PC-3 (cell line): ENCODE data around the gene SH3BP4. TPM values are rescaled to one million over a fixed set of nuclear protein-coding genes. Genes with fewer than 3 reads are reported as not detected.

Experiments
- ATAC-seq: fragments of 200-7000 bp; cut with Tn5 transposase; 2 replicates; pipeline ENCODE4 v1.9.1; 2020; ENCODE audit warnings: mild to moderate bottlenecking, moderate library complexity
- BruUV-seq: library from RNA; stranded (reverse); fragments of 400-500 nt; replicated peaks from 2 replicates; lab custom pipeline; 2021; lab: Mats Ljungman, UMichigan
- CTCF ChIA-PET: fragments of 300-600 bp; sonication (Branson Sonifier 250); formaldehyde crosslinking; loops from one replicate; lab custom pipeline; 2022; ENCODE audit warnings: antibody characterized with exemption; lab: Charles Lee
- POLR2A ChIA-PET: fragments of 300-600 bp; sonication (Branson Sonifier 250); formaldehyde crosslinking; loops from one replicate; lab custom pipeline; 2022; ENCODE audit warnings: antibody characterized with exemption; ENCODE audit not compliant: unreplicated experiment; lab: Charles Lee
- DNase-seq: peaks from one replicate; pipeline ENCODE4 v3.0.0-alpha.2; 2015
- H2AFZ ChIP-seq: fragments of 300-600 bp; sonication (generic); 2 replicates; pipeline ENCODE4 v1.6.0; 2016; ENCODE audit warnings: antibody characterized with exemption, low read length
- H3F3A ChIP-seq: fragments of 300-600 bp; sonication (generic); one replicate; pipeline ENCODE4 v1.6.0; 2017; ENCODE audit warnings: antibody characterized with exemption, low read length, control low read depth, mild to moderate bottlenecking; ENCODE audit not compliant: unreplicated experiment
- H3K27ac ChIP-seq: fragments of 300-600 bp; sonication (generic); 2 replicates; pipeline ENCODE4 v1.5.1; 2016; ENCODE audit warnings: mild to moderate bottlenecking, low read length
- H3K27me3 ChIP-seq: fragments of 300-600 bp; sonication (generic); 2 replicates; pipeline ENCODE4 v1.6.1; 2016; ENCODE audit warnings: low read length, mixed read lengths
- H3K36me3 ChIP-seq: fragments of 300-600 bp; sonication (generic); 2 replicates; pipeline ENCODE4 v1.6.1; 2016; ENCODE audit warnings: low read depth, mixed run types, low read length, mixed read lengths
- H3K4me1 ChIP-seq: fragments of 300-600 bp; sonication (generic); 2 replicates; pipeline ENCODE4 v1.5.1; 2016; ENCODE audit warnings: low read length; ENCODE audit not compliant: insufficient read depth
- H3K4me2 ChIP-seq: fragments of 300-600 bp; sonication (generic); 2 replicates; pipeline ENCODE4 v1.6.0; 2016; ENCODE audit warnings: low read length
- H3K4me3 ChIP-seq: fragments of 300-600 bp; sonication (generic); 2 replicates; pipeline ENCODE4 v1.5.1; 2016; ENCODE audit warnings: mild to moderate bottlenecking, low read length, mixed read lengths
- H3K79me2 ChIP-seq: fragments of 300-600 bp; sonication (generic); 2 replicates; pipeline ENCODE4 v1.6.1; 2017; ENCODE audit warnings: low read length, mixed read lengths
- H3K9ac ChIP-seq: fragments of 300-600 bp; sonication (generic); 2 replicates; pipeline ENCODE4 v1.6.0; 2016; ENCODE audit warnings: mild to moderate bottlenecking, low read length
- H3K9me2 ChIP-seq: fragments of 300-600 bp; sonication (generic); replicated peaks from 2 replicates; pipeline ENCODE4 v1.6.1; 2016; ENCODE audit warnings: mixed run types, low read length, mixed read lengths
- H3K9me3 ChIP-seq: fragments of 300-600 bp; sonication (generic); 2 replicates; pipeline ENCODE4 v1.6.1; 2016; ENCODE audit warnings: low read length, mixed read lengths
- H4K20me1 ChIP-seq: fragments of 300-600 bp; sonication (generic); 2 replicates; pipeline ENCODE4 v1.6.1; 2016; ENCODE audit warnings: low read length, mixed read lengths
- EZH2 ChIP-seq: fragments of 300-600 bp; sonication (generic); IDR thresholded peaks from one replicate; pipeline ENCODE4 v1.6.1; 2017; ENCODE audit warnings: antibody characterized with exemption, mild to moderate bottlenecking, low read length; ENCODE audit not compliant: unreplicated experiment
- EZH2phosphoT487 ChIP-seq: fragments of 300-600 bp; sonication (generic); IDR thresholded peaks from 2 replicates; pipeline ENCODE4 v1.6.1; 2018; ENCODE audit warnings: mild to moderate bottlenecking, antibody characterized with exemption, low read length, borderline replicate concordance
- intact Hi-C: fragments of 100-400 bp; cut with micrococcal nuclease; formaldehyde crosslinking; loops from 2 replicates; pipeline ENCODE4 v1.9.0; 2023
- total RNA-seq: library from RNA; depleted of rRNA; stranded (reverse); fragments of >200 nt; gene quantifications from 2 replicates; pipeline ENCODE4 v1.2.3, GENCODE V29; 2014
- TF ChIP-seq, protein P1 (sequence below): fragments of 300-600 bp; sonication (generic); conservative IDR thresholded peaks from 2 replicates; pipeline ENCODE4 v1.5.1; 2017; ENCODE audit warnings: antibody characterized with exemption, low read depth, mild to moderate bottlenecking, low read length

Gene SH3BP4
- total RNA-seq, 1 experiment from 2014 or later = 35.2 TPM

DNA sequence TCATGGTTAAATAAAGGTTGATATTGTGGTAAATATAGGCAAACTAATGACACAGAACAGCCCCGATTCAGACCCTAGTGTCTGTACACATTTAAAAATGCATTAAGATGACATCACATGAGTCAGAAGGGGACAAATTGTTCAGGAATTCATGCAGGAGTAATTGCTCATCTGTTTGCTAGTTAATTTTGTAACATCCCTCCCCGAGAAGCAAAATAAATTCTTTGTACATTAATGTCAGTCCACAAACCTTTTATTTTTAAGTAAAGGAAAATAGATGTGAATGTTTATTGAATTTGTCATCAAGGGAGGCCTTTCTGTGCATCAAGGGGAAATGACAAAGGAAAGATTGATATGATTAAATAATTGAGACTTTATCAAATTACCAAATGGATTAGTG lies 69.9 kb downstream of the SH3BP4 start:
- POLR2A ChIA-PET = no interaction called here
- H3K4me1 ChIP-seq = peaks cover 63% of the 10 kb centered on the region

DNA sequence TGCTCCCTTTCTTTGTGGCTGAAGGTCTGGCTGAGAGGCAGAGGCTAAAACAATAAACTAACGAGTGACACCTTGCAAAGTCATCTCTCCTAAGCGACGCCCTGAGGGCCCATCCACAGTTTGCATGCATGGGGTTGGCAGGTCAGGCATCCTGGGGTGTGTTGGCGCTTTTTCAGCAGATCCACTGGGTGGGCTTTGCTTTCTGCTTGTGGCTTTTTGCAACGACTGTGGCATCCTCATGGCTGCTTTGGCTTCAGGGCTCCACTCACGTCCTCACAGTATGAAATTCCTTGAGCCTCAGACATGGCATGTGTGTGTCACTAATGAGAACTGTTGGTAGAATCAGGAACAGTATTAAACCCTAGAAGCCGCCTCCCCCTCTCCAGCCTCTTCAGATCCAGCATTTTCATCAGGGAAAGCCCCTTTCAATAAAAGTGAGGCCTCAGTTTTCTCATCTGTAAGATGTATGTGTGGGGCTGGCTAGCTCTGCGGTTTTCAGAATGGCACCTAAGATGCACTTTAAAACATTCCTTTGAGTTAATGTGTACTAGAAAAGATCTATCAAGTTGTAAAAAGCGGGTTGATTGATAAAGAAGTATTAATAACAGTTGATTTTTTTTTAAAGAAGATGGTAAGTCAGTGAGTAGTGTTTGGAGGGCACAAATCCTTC lies 72.5 kb downstream of the SH3BP4 start:
- Histone ChIP-seq H3F3A (peaks cover 16% of the 10 kb centered on the region), H3K9me3 (no peaks in the 10 kb centered on the region), H2AFZ (no peak overlapping the region), H3K9me2 (no peaks in the 10 kb centered on the region), H3K4me1 (peaks cover 83% of the 10 kb centered on the region), H3K27ac (peak overlapping the region; percentile 98), H3K9ac (no peak overlapping the region), H3K27me3 (no peaks in the 10 kb centered on the region), H3K4me2 (0 out of 2 replicates have a peak overlapping the region, but pooled peaks have one; percentile 13), H3K79me2 (peaks cover 61% of the 10 kb centered on the region), H3K36me3 (no peaks in the 10 kb centered on the region), H4K20me1 (no peaks in the 10 kb centered on the region), H3K4me3 (no peak overlapping the region)
- BruUV-seq = no TSS peak
- intact Hi-C loops = loop anchor here (10.0 kb wide), 1 partner anchor 1610 kb away; no protein-coding TSS in a partner anchor
- ATAC-seq = no peak
- CTCF ChIA-PET = no interaction called here
- peak; percentile 27 for DNase-seq
- POLR2A ChIA-PET = no interaction called here
- TF ChIP-seq EZH2 (no peak), EZH2phosphoT487 (no peak)
- TF ChIP-seq, protein P1, sequence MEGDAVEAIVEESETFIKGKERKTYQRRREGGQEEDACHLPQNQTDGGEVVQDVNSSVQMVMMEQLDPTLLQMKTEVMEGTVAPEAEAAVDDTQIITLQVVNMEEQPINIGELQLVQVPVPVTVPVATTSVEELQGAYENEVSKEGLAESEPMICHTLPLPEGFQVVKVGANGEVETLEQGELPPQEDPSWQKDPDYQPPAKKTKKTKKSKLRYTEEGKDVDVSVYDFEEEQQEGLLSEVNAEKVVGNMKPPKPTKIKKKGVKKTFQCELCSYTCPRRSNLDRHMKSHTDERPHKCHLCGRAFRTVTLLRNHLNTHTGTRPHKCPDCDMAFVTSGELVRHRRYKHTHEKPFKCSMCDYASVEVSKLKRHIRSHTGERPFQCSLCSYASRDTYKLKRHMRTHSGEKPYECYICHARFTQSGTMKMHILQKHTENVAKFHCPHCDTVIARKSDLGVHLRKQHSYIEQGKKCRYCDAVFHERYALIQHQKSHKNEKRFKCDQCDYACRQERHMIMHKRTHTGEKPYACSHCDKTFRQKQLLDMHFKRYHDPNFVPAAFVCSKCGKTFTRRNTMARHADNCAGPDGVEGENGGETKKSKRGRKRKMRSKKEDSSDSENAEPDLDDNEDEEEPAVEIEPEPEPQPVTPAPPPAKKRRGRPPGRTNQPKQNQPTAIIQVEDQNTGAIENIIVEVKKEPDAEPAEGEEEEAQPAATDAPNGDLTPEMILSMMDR = no peak

More for the DNA sequence above, 69.9 kb downstream of the SH3BP4 start:
- no peaks in the 10 kb centered on the region for H3K9me3 ChIP-seq
- H3K36me3 ChIP-seq = no peaks in the 10 kb centered on the region
- intact Hi-C loops = loop anchor here (1.0 to 10.0 kb wide), 2 partner anchors 68 to 1607 kb away; no protein-coding TSS in a partner anchor
- CTCF ChIA-PET = no interaction called here
- peak; percentile 95 for DNase-seq
- no peak overlapping the region for H3K4me3 ChIP-seq
- no peak overlapping the region for H2AFZ ChIP-seq
- no peaks in the 10 kb centered on the region for H4K20me1 ChIP-seq
- peak overlapping the region; percentile 50 for H3K4me2 ChIP-seq
- ATAC-seq = peak; percentile 70
- no peaks in the 10 kb centered on the region for H3K27me3 ChIP-seq
- peak overlapping the region; percentile 87 for H3K27ac ChIP-seq
- TF ChIP-seq, protein P1 = no peak
- TF ChIP-seq EZH2 = no peak
- no peak for TF ChIP-seq EZH2phosphoT487
- no TSS peak for BruUV-seq
- H3K9ac ChIP-seq = no peak overlapping the region
- H3F3A ChIP-seq = peaks cover 16% of the 10 kb centered on the region
- H3K9me2 ChIP-seq = no peaks in the 10 kb centered on the region
- peaks cover 67% of the 10 kb centered on the region for H3K79me2 ChIP-seq
